ENCODE data around the gene RHOJ.

Gene RHOJ

DNA sequence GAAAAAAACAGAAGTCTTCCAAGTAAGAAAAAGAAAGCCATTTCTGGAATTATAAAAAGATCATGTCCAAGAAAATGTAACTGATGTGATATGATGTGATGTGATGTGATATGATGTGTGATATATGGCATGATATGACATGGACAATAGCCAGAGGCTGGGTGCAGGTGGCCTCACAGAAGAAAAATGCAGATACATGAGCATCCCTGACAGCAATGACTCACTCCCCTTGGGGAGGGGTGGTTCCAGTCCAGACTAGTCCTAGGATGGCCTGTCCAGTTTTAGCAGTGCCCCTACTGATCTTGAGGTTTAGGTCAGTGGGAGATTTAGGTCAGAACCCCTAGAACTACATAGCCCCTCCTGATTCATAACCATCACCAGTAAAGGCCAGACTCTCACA is 3.5 kb upstream of the RHOJ start:
- TF ChIP-seq, protein P1, sequence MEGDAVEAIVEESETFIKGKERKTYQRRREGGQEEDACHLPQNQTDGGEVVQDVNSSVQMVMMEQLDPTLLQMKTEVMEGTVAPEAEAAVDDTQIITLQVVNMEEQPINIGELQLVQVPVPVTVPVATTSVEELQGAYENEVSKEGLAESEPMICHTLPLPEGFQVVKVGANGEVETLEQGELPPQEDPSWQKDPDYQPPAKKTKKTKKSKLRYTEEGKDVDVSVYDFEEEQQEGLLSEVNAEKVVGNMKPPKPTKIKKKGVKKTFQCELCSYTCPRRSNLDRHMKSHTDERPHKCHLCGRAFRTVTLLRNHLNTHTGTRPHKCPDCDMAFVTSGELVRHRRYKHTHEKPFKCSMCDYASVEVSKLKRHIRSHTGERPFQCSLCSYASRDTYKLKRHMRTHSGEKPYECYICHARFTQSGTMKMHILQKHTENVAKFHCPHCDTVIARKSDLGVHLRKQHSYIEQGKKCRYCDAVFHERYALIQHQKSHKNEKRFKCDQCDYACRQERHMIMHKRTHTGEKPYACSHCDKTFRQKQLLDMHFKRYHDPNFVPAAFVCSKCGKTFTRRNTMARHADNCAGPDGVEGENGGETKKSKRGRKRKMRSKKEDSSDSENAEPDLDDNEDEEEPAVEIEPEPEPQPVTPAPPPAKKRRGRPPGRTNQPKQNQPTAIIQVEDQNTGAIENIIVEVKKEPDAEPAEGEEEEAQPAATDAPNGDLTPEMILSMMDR (IDR thresholded peaks at IDR 0.05; ENCODE audit: insufficient read depth, low read length, missing control alignments), result no peak
- no peak for DNase-seq (ENCODE audit: low read depth, low spot score)
- H3K4me3 ChIP-seq (ENCODE audit: low read depth, low read length), result no peak overlapping the region
- ChIA-PET CTCF (no interaction called here), POLR2A (no interaction called here)

DNA sequence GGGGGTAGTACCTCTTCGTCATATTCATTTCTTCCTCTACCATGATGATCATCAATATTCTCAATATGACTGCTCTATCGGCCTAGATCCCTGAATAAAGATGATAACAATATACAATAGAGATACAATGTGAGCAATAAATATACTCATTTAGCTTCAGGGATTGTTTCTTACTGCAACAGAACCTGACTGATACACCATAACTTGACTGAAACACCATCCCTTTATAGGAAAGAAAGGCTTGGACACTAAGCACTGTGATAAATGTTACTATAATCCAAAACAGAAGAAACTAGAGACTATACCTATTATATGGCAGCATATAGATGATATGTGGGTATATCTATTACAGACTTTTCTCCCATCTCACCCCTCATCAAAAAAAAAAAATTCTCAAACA is 1.2 kb upstream of the RHOJ start:
- ChIA-PET CTCF (no interaction called here), POLR2A (no interaction called here)
- TF ChIP-seq, protein P1 (IDR thresholded peaks at IDR 0.05; ENCODE audit: insufficient read depth, low read length, missing control alignments), result no peak
- DNase-seq (ENCODE audit: low read depth, low spot score), result no peak
- H3K4me3 ChIP-seq (ENCODE audit: low read depth, low read length), result no peak overlapping the region

DNA sequence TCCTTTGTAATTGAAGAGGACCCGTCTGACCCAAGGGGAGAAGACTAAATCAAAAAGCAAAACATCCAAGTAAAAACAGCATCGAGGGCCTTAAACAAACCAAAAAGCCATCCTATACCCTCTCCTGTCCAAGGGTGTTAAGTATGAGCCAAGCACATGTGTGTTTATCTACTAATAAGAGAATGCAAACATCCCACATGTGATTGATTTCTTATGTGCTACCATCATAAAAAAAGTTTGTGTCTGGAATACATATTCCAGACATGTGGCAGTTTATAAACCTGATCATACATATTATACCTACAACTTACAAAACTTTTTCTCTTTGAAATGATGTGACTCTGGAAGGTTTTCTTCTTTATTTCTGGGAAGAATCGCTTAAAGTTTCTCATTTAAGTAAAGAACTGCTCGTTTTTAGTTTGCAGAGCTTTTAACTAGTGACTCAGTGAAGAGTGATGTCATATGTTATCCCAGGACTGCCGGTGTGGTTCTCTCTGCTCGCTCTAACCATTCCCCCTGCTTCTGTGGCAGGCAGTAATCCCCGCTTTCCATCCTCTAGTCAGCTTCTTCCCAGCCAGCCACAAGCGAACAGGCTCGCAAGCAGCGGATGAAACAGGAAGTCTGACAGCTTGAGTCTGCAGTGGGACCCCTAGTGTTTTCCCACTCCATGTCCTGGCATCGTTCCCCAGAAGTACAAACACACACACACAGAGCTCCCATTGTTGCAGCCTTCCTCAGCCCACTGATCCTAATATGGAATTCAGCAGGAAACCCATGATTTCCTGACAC is 431 bp upstream of the RHOJ start:
- CTCF ChIA-PET, result interaction anchor here (0.8 to 1.4 kb wide), 6 partner anchors 29 to 1024 kb away, joined by 3 to 6 read pairs (median 3); no protein-coding TSS in a partner anchor
- DNase-seq (ENCODE audit: low read depth, low spot score), result peak; percentile 69
- TF ChIP-seq, protein P1 (IDR thresholded peaks at IDR 0.05; ENCODE audit: insufficient read depth, low read length, missing control alignments), result peak; percentile 47
- H3K4me3 ChIP-seq (ENCODE audit: low read depth, low read length), result peak overlapping the region; percentile 61
- POLR2A ChIA-PET, result interaction anchor here (0.9 to 1.7 kb wide), 4 partner anchors 12 to 81 kb away, joined by 3 to 5 read pairs (median 4); no protein-coding TSS in a partner anchor

DNA sequence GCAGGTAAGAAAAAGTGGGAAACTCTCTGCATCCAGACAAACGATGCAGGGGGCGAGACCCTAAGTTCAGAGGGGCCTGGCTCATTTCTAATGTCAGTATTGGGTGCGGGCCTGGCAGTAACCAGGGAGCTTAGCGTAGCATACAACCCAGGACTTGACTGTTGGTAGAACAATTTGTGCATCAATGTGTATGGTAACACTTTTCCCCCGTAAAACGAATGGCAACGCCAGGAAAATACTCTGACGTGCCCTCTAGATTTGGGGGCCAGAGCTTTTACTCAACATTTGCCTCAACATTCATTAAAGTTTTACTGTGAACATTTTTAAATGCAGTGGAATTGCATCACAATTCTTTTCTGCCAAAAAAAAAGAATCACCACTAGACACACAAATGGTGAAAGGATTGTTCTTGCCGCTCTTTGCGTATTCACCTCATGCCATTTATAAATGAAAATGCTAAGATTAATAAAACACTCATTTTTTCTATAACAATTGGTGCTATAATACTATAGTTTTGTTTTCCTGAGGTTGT is 867 bp downstream of the RHOJ start:
- ChIA-PET POLR2A (interaction anchor here (1.6 to 1.7 kb wide), 2 partner anchors 43 to 79 kb away, joined by 4 to 5 read pairs; no protein-coding TSS in a partner anchor), CTCF (interaction anchor here (0.7 to 1.7 kb wide), 5 partner anchors 9 to 1026 kb away, joined by 3 to 4 read pairs (median 3); no protein-coding TSS in a partner anchor)
- TF ChIP-seq, protein P1 (IDR thresholded peaks at IDR 0.05; ENCODE audit: insufficient read depth, low read length, missing control alignments), result no peak
- DNase-seq (ENCODE audit: low read depth, low spot score), result no peak
- peak overlapping the region; percentile 61 for H3K4me3 ChIP-seq (ENCODE audit: low read depth, low read length)

DNA sequence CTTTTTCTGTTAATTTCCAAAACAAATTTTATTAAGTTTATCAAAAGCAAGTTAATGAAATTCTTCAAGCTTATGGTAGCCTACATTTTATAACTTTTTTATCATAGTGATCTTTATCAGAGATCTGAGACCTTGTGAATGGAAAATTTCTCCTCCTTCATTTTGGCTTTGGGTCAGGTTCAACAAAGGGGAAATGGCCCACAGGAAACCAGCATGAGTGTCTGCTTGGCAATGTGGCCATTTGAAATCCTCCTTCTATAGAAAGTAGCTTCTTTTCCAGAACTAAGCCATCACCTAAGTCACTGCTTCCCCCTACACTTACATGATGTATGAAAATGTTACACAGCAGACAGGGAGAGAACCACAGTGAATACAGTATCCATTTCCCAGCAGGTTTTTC is 1.6 kb downstream of the RHOJ start:
- ChIA-PET CTCF (interaction anchor here (1.1 to 1.7 kb wide), 2 partner anchors 8 to 14 kb away, joined by 3 read pairs; no protein-coding TSS in a partner anchor), POLR2A (no interaction called here)
- peak overlapping the region; percentile 25 for H3K4me3 ChIP-seq (ENCODE audit: low read depth, low read length)
- TF ChIP-seq, protein P1 (IDR thresholded peaks at IDR 0.05; ENCODE audit: insufficient read depth, low read length, missing control alignments), result no peak
- no peak for DNase-seq (ENCODE audit: low read depth, low spot score)

DNA sequence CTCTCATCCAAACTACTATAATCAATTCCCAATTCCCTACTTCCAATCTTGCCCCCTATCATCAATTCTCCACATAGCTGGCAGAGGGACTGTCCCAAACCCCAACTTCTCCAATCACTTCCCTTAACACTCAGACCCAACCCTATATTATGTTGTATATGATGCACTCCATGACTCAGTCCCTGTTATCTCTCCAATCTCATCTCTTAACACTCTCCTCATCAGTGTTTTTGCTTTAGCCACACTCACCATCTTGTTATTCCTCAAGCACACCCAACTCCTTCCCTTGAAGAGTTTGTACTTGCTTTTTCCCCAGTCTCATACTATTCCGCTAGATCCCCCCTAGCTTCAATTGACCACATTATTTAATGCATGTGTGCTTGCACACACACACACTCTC is 4.9 kb downstream of the RHOJ start:
- ChIA-PET CTCF (interaction anchor here (1.0 kb wide), 1 partner anchor 1030 kb away, joined by 3 read pairs; no protein-coding TSS in a partner anchor), POLR2A (no interaction called here)
- H3K4me3 ChIP-seq (ENCODE audit: low read depth, low read length), result no peak overlapping the region
- no peak for DNase-seq (ENCODE audit: low read depth, low spot score)
- TF ChIP-seq, protein P1 (IDR thresholded peaks at IDR 0.05; ENCODE audit: insufficient read depth, low read length, missing control alignments), result no peak

Data from AG04449 (cell line).